Ishikawa (cell line): ENCODE data around the gene GIT1.

Experiments
- CREB1 ChIP-seq: IDR thresholded peaks from 2 replicates; pipeline ENCODE4 v1.6.1; 2012; ENCODE audit warnings: low read depth
- EP300 ChIP-seq: IDR thresholded peaks from 2 replicates; pipeline ENCODE4 v1.6.1; 2012; ENCODE audit warnings: borderline replicate concordance
- FOXM1 ChIP-seq: IDR thresholded peaks from 2 replicates; pipeline ENCODE4 v1.6.1; 2012; ENCODE audit warnings: low read depth, borderline replicate concordance
- RAD21 ChIP-seq: IDR thresholded peaks from 2 replicates; pipeline ENCODE4 v1.6.1; 2012; ENCODE audit warnings: low read depth
- TAF1 ChIP-seq: IDR thresholded peaks from 2 replicates; pipeline ENCODE4 v1.6.1; 2012; ENCODE audit warnings: low read depth, mild to moderate bottlenecking
- TEAD4 ChIP-seq: IDR thresholded peaks from 2 replicates; pipeline ENCODE4 v1.6.1; 2012
- YY1 ChIP-seq: IDR thresholded peaks from 2 replicates; pipeline ENCODE4 v1.6.1; 2012; ENCODE audit warnings: low read depth
- ZBTB7A ChIP-seq: IDR thresholded peaks from 2 replicates; pipeline ENCODE4 v1.6.1; 2012; ENCODE audit warnings: low read depth
- TF ChIP-seq, protein P1 (sequence below): IDR thresholded peaks from 2 replicates; pipeline ENCODE4 v1.6.1; 2012; ENCODE audit warnings: low read depth, mild to moderate bottlenecking
- TF ChIP-seq, protein P2 (sequence below): IDR thresholded peaks from 2 replicates; pipeline ENCODE4 v1.6.1; 2012

DNA sequence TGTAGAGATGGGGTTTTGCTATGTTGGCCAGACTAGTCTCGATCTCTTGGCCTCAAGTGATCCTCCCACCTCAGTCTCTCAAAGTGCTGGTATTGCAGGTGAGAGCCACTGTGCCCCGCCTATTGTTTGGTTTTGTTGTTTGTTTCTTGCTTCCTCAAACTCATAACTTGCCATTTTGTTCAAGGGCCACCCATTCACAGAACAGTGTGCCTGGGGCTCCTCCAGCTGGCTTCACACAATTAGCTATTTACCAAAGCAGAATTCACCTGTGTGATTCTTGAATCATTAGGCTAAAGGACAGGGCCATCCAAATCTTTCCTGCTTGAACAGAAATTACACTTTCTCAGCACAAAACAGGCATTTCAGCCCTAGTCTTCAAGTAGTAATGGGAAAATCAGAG lies 29.8 kb downstream of the GIT1 start:
- TF ChIP-seq, protein P1, sequence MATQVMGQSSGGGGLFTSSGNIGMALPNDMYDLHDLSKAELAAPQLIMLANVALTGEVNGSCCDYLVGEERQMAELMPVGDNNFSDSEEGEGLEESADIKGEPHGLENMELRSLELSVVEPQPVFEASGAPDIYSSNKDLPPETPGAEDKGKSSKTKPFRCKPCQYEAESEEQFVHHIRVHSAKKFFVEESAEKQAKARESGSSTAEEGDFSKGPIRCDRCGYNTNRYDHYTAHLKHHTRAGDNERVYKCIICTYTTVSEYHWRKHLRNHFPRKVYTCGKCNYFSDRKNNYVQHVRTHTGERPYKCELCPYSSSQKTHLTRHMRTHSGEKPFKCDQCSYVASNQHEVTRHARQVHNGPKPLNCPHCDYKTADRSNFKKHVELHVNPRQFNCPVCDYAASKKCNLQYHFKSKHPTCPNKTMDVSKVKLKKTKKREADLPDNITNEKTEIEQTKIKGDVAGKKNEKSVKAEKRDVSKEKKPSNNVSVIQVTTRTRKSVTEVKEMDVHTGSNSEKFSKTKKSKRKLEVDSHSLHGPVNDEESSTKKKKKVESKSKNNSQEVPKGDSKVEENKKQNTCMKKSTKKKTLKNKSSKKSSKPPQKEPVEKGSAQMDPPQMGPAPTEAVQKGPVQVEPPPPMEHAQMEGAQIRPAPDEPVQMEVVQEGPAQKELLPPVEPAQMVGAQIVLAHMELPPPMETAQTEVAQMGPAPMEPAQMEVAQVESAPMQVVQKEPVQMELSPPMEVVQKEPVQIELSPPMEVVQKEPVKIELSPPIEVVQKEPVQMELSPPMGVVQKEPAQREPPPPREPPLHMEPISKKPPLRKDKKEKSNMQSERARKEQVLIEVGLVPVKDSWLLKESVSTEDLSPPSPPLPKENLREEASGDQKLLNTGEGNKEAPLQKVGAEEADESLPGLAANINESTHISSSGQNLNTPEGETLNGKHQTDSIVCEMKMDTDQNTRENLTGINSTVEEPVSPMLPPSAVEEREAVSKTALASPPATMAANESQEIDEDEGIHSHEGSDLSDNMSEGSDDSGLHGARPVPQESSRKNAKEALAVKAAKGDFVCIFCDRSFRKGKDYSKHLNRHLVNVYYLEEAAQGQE, result no peak
- no peak for TF ChIP-seq ZBTB7A
- TF ChIP-seq, protein P2, sequence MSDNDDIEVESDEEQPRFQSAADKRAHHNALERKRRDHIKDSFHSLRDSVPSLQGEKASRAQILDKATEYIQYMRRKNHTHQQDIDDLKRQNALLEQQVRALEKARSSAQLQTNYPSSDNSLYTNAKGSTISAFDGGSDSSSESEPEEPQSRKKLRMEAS, result no peak
- TF ChIP-seq RAD21, result no peak
- no peak for TF ChIP-seq FOXM1
- no peak for TF ChIP-seq TEAD4
- no peak for TF ChIP-seq CREB1
- no peak for TF ChIP-seq EP300
- no peak for TF ChIP-seq YY1
- TF ChIP-seq TAF1, result no peak
